T47D (cell line): Measurements from ENCODE around the gene ZNF311.
A peak's percentile ranks its signal among the peaks of the same experiment; 100 is the strongest.
"Not testable (repeated sequence)": the region's sequence is repeated elsewhere in the genome, so short reads cannot be mapped to it uniquely, and the experiment has no call there.

Experiments
- DNase-seq, 2 experiments: peaks; one replicate each; pipeline versions ENCODE4 v3.0.0 to v3.0.0-alpha.2; 2011 to 2012; ENCODE audit warnings: low read depth in 1 of 2, low spot score in 1 of 2
- JUND ChIP-seq: IDR thresholded peaks from 2 replicates; pipeline ENCODE4 v1.6.1; 2012; ENCODE audit warnings: low read depth
- in situ Hi-C: cut with HindIII; loops from 2 replicates; pipeline ENCODE4 v1.10.0; 2016; ENCODE audit warnings: low sequenced_read_pairs, low pct_unique_long_range_greater_than_20kb

Gene ZNF311

GRCh38 chr6:28956331-28956730, 48.8 kb downstream of the ZNF311 start:
- no peak for TF ChIP-seq JUND
- no peak for DNase-seq
- in situ Hi-C loops, result no loop called here

- in situ Hi-C loops, result no loop called here
Observed at GRCh38 chr6:28953585-28954258, 51.4 kb downstream of the ZNF311 start.

GRCh38 chr6:28953039-28953584, 52.0 kb downstream of the ZNF311 start:
- DNase-seq, result peak; percentile 46 to 71
- no peak for TF ChIP-seq JUND
- in situ Hi-C loops, result no loop called here

More at GRCh38 chr6:28953585-28954258, 51.4 kb downstream of the ZNF311 start:
- DNase-seq, result no peak
- TF ChIP-seq JUND, result no peak

- DNase-seq, in situ Hi-C loops: not testable (repeated sequence)
Observed at GRCh38 chr6:28949656-28950195, 55.4 kb downstream of the ZNF311 start.

DNA sequence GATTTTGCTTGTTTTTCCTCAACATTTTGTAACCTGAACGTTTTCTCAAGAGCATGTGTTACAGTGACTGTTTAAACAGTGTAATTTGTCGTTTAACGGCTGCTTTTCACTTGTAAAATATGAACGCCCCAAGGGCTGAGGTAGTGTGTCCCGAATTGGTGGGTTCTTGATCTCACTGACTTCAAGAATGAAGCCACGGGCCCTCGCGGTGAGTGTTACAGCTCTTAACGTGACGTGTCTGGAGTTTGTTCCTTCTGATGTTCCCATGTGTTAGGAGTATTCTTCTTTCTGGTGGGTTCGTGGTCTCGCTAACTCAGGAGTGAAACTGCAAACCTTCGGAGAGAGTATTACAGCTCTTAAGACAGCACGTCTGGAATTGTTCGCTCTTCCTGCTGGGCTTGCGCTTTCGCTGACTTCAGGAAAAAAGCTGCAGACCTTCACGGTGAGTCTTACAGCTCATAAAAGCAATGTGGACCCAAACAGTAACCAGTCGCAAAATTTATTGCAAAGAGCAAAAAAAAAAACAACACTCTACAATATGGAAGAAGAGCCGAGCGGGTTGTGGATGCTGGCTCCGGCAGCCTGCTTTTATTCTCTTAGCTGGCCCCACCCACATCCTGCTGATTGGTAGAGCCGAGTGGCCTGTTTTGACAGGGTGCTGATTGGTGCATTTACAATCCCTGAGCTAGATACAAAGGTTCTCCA, 56.2 kb downstream of the ZNF311 start:
- DNase-seq, result no peak
- in situ Hi-C loops, result no loop called here
- TF ChIP-seq JUND, result no peak

DNA sequence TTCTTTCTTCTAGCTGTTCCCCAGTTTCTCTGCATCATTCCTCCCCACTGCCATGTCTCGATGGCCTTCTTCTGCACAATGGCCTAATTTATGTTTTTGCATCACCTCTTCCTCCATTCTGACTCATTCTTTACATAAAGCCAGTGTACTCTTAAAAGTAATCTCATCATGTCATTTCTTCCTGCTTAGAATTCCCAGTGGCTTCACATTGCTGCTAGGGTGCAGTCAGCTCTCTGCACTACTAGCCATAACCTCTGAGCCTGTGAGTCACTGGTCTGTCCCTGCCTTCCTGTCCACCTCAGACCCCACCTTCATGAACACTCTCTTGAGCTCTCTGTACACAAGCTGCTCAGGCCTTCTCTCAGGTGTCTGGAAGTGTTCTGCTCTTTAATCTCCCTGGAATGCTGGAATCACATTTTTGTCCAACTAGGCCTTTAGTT, 57.3 kb downstream of the ZNF311 start:
- TF ChIP-seq JUND, result no peak
- in situ Hi-C loops, result no loop called here
- no peak for DNase-seq

GRCh38 chr6:28947067-28947765, 57.9 kb downstream of the ZNF311 start:
- no peak for DNase-seq
- TF ChIP-seq JUND, result no peak
- in situ Hi-C loops, result no loop called here

GRCh38 chr6:28945349-28945748, 59.8 kb downstream of the ZNF311 start:
- DNase-seq, result no peak
- no peak for TF ChIP-seq JUND
- in situ Hi-C loops, result no loop called here
